Cardiac muscle cell (in vitro differentiated cells and primary cell): Measurements from ENCODE around the gene AJUBA. TPM values are rescaled to one million over a fixed set of nuclear protein-coding genes. Genes with fewer than 3 reads are reported as not detected.
A peak's percentile ranks its signal among the peaks of the same experiment; 100 is the strongest.

ENCODE experiments used
- DNase-seq, 2 donors: peaks; one replicate each; pipeline versions ENCODE4 v3.0.0 to v3.0.0-alpha.2; 2010 to 2017; ENCODE audit warnings: low read depth in 1 of 2, low spot score in 1 of 2
- H3K27ac ChIP-seq: fragments of 200-600 bp; sonication (generic); 2 replicates; pipeline ENCODE4 v1.5.1; 2016
- H3K27me3 ChIP-seq: fragments of 200-600 bp; sonication (generic); 2 replicates; pipeline ENCODE4 v1.6.0; 2016; ENCODE audit warnings: control low read depth
- H3K36me3 ChIP-seq: fragments of 200-600 bp; sonication (generic); 2 replicates; pipeline ENCODE4 v1.5.1; 2016; ENCODE audit warnings: control low read depth
- H3K4me1 ChIP-seq: fragments of 200-600 bp; sonication (generic); 2 replicates; pipeline ENCODE4 v1.8.1; 2017; ENCODE audit warnings: low read depth, mild to moderate bottlenecking, mixed run types
- H3K4me3 ChIP-seq: fragments of 200-600 bp; sonication (generic); 2 replicates; pipeline ENCODE4 v1.5.1; 2016; ENCODE audit warnings: mild to moderate bottlenecking
- H3K9me3 ChIP-seq: fragments of 200-600 bp; sonication (generic); 2 replicates; pipeline ENCODE4 v1.5.1; 2017; ENCODE audit warnings: low read depth, mild to moderate bottlenecking, control low read depth
- CTCF ChIP-seq: IDR thresholded peaks from 2 replicates; pipeline ENCODE4 v1.5.1; 2012; ENCODE audit warnings: low read depth, mild to moderate bottlenecking, low read length
- polyA plus RNA-seq: library from polyadenylated mRNA; unstranded; fragments of >200 nt; fragmentation: Nextera tagmentation; extraction: Ambion mirVana; gene quantifications from 2 replicates; pipeline ENCODE4 v1.2.1, GENCODE V29; 2016
- total RNA-seq: library from RNA; depleted of rRNA; stranded (reverse); fragments of >200 nt; gene quantifications from 2 replicates; pipeline ENCODE4 v1.2.3, GENCODE V29; 2016

The AJUBA gene
- total and polyA plus RNA-seq, 2 experiments from 2014 or later: 18.9 to 39.3 TPM

GRCh38 chr14:22981090-22981875, 1.1 kb downstream of the AJUBA start:
- peak; percentile 24 to 25 for DNase-seq
- Histone ChIP-seq H3K27me3 (no peaks in the 10 kb centered on the region), H3K36me3 (no peaks in the 10 kb centered on the region), H3K27ac (peak overlapping the region; percentile 99), H3K9me3 (no peaks in the 10 kb centered on the region), H3K4me3 (peak overlapping the region; percentile 74), H3K4me1 (peaks cover 38% of the 10 kb centered on the region)
- TF ChIP-seq CTCF: no peak

GRCh38 chr14:22980672-22981089, 1.7 kb downstream of the AJUBA start:
- Histone ChIP-seq H3K36me3 (no peaks in the 10 kb centered on the region), H3K4me3 (peak overlapping the region; percentile 74), H3K27me3 (no peaks in the 10 kb centered on the region), H3K9me3 (no peaks in the 10 kb centered on the region), H3K27ac (peak overlapping the region; percentile 99), H3K4me1 (peaks cover 40% of the 10 kb centered on the region)
- no peak for TF ChIP-seq CTCF
- DNase-seq: peak; percentile 60 to 66

GRCh38 chr14:22979748-22980392, 2.5 kb downstream of the AJUBA start:
- Histone ChIP-seq H3K4me1 (peaks cover 40% of the 10 kb centered on the region), H3K9me3 (no peaks in the 10 kb centered on the region), H3K27ac (peak overlapping the region; percentile 99), H3K27me3 (no peaks in the 10 kb centered on the region), H3K36me3 (peaks cover 3% of the 10 kb centered on the region), H3K4me3 (peak overlapping the region; percentile 74)
- DNase-seq: no peak
- TF ChIP-seq CTCF: no peak

GRCh38 chr14:22978981-22979671, 3.2 kb downstream of the AJUBA start:
- no peak for DNase-seq
- Histone ChIP-seq H3K4me1 (peaks cover 40% of the 10 kb centered on the region), H3K27ac (peak overlapping the region; percentile 99), H3K9me3 (no peaks in the 10 kb centered on the region), H3K4me3 (no peak overlapping the region), H3K27me3 (no peaks in the 10 kb centered on the region), H3K36me3 (peaks cover 10% of the 10 kb centered on the region)
- no peak for TF ChIP-seq CTCF

- H3K4me1 ChIP-seq: peaks cover 40% of the 10 kb centered on the region
- TF ChIP-seq CTCF: no peak
- no peak for DNase-seq
- no peaks in the 10 kb centered on the region for H3K9me3 ChIP-seq
- H3K4me3 ChIP-seq: no peak overlapping the region
- H3K27me3 ChIP-seq: no peaks in the 10 kb centered on the region
- peaks cover 10% of the 10 kb centered on the region for H3K36me3 ChIP-seq
- H3K27ac ChIP-seq: peak overlapping the region; percentile 99
Measured at GRCh38 chr14:22978487-22978837, 3.9 kb downstream of the AJUBA start.
